ENCODE results near the gene MT1M. TPM values are rescaled to one million over a fixed set of nuclear protein-coding genes. Genes with fewer than 3 reads are reported as not detected.

Gene MT1M
- total RNA-seq, 1 experiment from 2014 or later = 0.39 TPM

- no peak for TF ChIP-seq ZBTB33 (IDR thresholded peaks at IDR 0.05; ENCODE audit: extremely low read depth, insufficient replicate concordance, low read length)
- TF ChIP-seq ZFX (IDR thresholded peaks at IDR 0.05) = no peak
- TF ChIP-seq SP1 (IDR thresholded peaks at IDR 0.05; ENCODE audit: low read depth) = peak; percentile 59
- TF ChIP-seq ZNF274 (IDR thresholded peaks at IDR 0.05; ENCODE audit: low read depth, low read length) = no peak
- TF ChIP-seq SIN3A (IDR thresholded peaks at IDR 0.05; ENCODE audit: low read depth) = no peak
- no peak for TF ChIP-seq EZH2 (IDR thresholded peaks at IDR 0.05)
- no peak for TF ChIP-seq EGR1 (IDR thresholded peaks at IDR 0.05; ENCODE audit: low read depth)
- no peak for TF ChIP-seq POLR2A (IDR thresholded peaks at IDR 0.05; ENCODE audit: borderline replicate concordance, extremely low read depth, insufficient read depth, insufficient read length)
- TF ChIP-seq POLR2AphosphoS5 (IDR thresholded peaks at IDR 0.05; ENCODE audit: low read depth, low read length) = peak; percentile 73
- TF ChIP-seq RAD21 (IDR thresholded peaks at IDR 0.05; ENCODE audit: low read depth) = peak; percentile 37
- no peak for TF ChIP-seq TCF7L2 (IDR thresholded peaks at IDR 0.05; ENCODE audit: borderline replicate concordance, extremely low read depth, insufficient read depth, insufficient read length)
- no peak for TF ChIP-seq CTCF (IDR thresholded peaks at IDR 0.05 in 2 of 3, conservative IDR thresholded peaks at IDR 0.05 in 1 of 3; ENCODE audit: borderline replicate concordance in 1 of 3, insufficient read depth in 1 of 3, low read depth in 2 of 3, low read length in 2 of 3)
- TF ChIP-seq MAX (IDR thresholded peaks at IDR 0.05) = no peak; the same call in 1 of the 2 replicates
- peak; percentile 88 for TF ChIP-seq CEBPB (IDR thresholded peaks at IDR 0.05; ENCODE audit: low read depth)
- H3K4me3 ChIP-seq (replicated peaks in 1 of 2; ENCODE audit: low read depth in 1 of 2, low read length in 2 of 2) = peak within 1 kb of the TSS; percentile 47 to 55
- H2AFZ ChIP-seq (ENCODE audit: low read depth, low read length, poor library complexity, severe bottlenecking) = peak within 1 kb of the TSS; percentile 91
- ChIA-PET POLR2A (interaction anchor here (0.6 to 3.8 kb wide), 6 partner anchors 30 to 61 kb away, joined by 3 to 17 read pairs (median 4); partner anchors contain the start of genes MT1E and MT2A), CTCF (no interaction called here), RAD21 (ENCODE audit: low non-redundant PET in 1 of 2, low total read pairs in 2 of 2, uncharacterized antibody in 2 of 2, unreplicated experiment in 2 of 2) (no interaction called here)
- H3K79me2 ChIP-seq (ENCODE audit: insufficient read depth, low read length) = no peaks in the 10 kb centered on the region
- H3K27ac ChIP-seq (ENCODE audit: low read depth, low read length) = no peak within 1 kb of the TSS; the same call in 1 of the 2 replicates
- H3K4me2 ChIP-seq (ENCODE audit: low read length) = peak within 1 kb of the TSS; percentile 80
- no peaks in the 10 kb centered on the region for H3K9me3 ChIP-seq (ENCODE audit: control insufficient read depth in 1 of 2, insufficient read depth in 1 of 2, low read depth in 1 of 2, low read length in 2 of 2)
- peak within 1 kb of the TSS; percentile 46 for H3K9ac ChIP-seq (ENCODE audit: low read length)
- no peaks in the 10 kb centered on the region for H4K20me1 ChIP-seq (ENCODE audit: insufficient read depth)
- DNase-seq (ENCODE audit: low read depth, low spot score) (peak; percentile 83), ATAC-seq (peak; percentile 87)
- intact Hi-C loops (cut with micrococcal nuclease) = loop anchor here (2.0 kb wide), 1 partner anchor 25 kb away; the partner anchor contains the start of gene MT1X
- no TSS peak for BruUV-seq (replicated peaks)
- no peaks in the 10 kb centered on the region for H3K27me3 ChIP-seq (ENCODE audit: insufficient read depth, low read length)
- peaks cover 26 to 54% of the 10 kb centered on the region in 2 experiments for H3K4me1 ChIP-seq (ENCODE audit: control insufficient read depth in 1 of 2, insufficient read depth in 2 of 2, low read length in 2 of 2)
- no peaks in the 10 kb centered on the region for H3K9me2 ChIP-seq (ENCODE audit: insufficient read depth)
- no peaks in the 10 kb centered on the region for H3K36me3 ChIP-seq (ENCODE audit: control insufficient read depth in 1 of 2, insufficient read depth in 2 of 2, low read length in 2 of 2)
These were observed 25.3 kb downstream of the MT1M start, which contains the start of gene MT1F for GRCh38 chr16:56657555-56658326. MT1F (plus strand) TSS chr16:56657959; CDS start chr16:56658059, 100 bp downstream.
